HG03342 (cell line): Measurements from ENCODE around the gene C11orf98.
"Not testable (repeated sequence)": the region's sequence is repeated elsewhere in the genome, so short reads cannot be mapped to it uniquely, and the experiment has no call there.

Source experiments
- ATAC-seq: cut with Tn5 transposase; IDR thresholded peaks from one replicate; pipeline ENCODE4 v1.9.1; 2021; ENCODE audit warnings: mild to moderate bottlenecking, moderate library complexity; ENCODE audit not compliant: unreplicated experiment

C11orf98 gene

DNA sequence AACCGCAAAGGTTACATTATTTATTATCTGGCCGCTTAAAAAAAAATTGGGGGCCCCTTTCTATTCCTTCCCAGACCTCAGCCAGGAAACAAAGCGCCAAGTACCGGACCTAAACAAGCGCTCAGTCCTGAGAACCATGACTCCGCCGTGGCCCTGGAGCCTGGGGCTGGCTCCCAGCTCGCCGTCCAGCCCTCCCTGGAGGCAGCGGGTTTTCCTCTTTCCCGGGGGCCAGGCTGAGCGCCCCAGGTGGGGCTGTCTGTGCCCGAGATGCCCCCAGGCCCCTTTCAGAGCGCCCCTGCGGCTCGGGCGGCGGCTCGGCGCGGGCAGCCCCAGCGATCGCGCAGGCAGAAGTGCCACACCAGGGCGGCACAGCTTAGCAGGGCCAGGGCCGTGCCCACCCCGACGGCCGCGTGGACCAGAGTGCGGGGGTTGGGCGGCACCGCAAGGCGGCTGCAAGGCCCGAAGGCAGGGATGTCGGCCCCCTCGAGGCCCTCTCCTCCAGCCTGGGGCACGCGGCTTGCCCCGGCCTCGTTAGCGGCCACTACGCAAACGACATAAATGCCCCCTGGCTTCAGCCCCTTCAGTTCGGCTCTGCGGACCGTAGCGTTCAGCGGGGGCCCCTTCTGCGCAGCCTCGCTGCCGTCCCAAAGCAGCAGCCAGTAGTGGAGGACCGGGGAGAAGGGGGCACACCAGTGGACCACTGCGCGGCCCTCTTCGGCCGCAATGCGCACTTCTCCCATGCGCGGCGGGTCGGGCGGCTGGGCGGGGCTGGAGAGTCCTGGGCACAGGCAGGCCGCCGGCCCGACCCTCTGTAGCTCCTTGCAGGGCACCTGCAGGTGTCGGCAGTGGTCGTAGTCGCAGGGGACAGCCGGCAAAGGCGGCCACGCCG, 22.7 kb upstream of the C11orf98 start:
- no peak for ATAC-seq

DNA sequence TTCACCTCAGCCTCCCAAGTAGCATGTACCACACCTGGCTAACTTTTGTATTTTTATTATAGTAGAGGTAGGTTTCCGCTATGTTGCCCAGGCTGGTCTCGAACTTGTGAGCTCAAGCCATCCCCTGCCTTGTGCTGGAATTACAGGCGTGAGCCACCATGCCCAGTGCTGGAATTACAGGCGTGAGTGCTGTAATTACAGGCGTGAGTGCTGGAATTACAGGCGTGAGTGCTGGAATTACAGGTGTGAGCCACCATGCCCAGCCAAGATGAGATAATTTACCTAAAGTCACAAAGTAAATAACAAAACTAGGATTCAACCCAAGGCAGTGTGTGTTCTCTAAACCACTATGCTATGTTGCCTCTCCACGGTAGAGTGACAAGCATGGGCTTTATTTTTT, 17.5 kb upstream of the C11orf98 start:
- no peak for ATAC-seq

DNA sequence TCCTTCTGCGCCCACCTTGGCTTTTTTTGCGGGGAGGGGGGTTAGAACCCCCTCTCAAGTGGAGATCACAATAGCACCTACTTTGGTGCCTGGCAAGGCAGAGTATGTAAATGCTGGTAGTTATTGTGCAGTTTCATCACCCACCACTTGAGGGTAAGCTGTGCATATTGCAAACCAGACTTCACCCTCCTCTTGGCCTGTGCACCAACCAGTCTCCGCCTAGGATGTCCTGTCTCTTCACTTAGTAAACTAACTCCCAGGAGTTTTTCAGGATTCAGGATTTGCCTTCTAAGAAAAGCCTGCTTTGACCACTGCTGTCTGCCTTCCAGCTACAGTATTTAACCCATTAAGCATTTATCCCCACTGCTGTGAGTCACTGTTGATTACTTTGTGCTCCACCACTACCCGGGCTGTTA, 15.8 kb upstream of the C11orf98 start:
- no peak for ATAC-seq

GRCh38 chr11:62678770-62679696, 14.0 kb upstream of the C11orf98 start, which contains the start of gene UBXN1:
Gene UBXN1, minus strand, starts transcription at chr11:62679073. Its CDS starts 150 bp downstream, at chr11:62678923.
- peak; percentile 75 for ATAC-seq

DNA sequence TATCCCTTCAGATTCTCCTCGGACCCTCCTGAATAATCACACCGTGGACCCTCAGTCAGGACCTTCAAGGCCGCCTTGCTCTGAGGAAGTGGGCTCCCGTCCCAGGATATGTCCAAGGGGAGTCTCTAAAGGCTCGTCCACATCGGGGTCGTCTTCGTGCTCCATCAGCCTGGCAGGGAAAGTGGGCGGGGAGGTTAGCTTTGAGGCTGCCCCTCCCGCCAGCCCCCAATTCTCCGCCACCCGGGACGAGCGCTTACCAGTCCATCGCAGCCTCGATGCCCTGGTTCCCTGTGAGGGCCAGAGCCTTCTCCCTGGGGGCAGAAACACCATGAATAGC, 13.4 kb upstream of the C11orf98 start:
- peak; percentile 17 for ATAC-seq

DNA sequence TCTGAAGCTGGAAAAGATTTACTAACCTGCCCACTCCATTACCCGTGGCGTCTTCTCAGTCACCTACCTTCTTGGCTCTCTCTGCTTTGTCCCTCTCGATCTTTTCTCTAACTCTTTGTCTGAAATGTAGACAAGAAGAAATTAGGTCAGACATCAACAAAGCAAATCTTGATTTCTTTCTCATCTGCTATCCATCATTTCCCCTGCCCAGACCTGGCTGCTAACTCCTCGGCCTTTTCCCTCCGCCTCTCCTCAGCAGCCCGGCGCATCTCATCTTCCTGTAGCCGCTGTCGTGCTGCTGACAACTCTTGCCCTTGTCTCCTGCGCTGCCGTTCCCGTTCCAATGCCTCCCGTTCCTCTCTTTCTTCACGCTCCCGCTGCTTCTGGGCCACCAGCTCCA, 12.7 kb upstream of the C11orf98 start:
- no peak for ATAC-seq

DNA sequence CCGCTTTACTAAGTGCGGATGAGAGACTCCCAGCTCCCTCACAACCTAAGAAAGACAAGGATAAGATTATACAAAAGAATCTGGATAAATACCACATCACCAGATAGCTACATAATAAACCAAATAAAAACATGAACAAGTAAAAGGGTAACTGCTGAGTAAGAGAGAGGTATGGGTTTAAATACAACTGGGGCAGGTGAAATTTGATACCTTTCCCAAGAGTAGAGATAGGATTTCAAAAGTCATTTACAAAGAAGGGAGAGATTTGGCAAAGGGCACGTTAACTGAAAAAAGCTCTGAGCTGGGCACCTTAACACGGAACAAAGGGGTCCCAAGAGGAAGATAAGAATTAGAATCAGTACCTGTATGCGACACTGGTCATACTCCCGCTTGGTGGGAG, 12.1 kb upstream of the C11orf98 start:
- no peak for ATAC-seq

GRCh38 chr11:62676698-62677097, 11.7 kb upstream of the C11orf98 start:
- no peak for ATAC-seq

GRCh38 chr11:62675415-62675814, 10.4 kb upstream of the C11orf98 start:
- ATAC-seq: not testable (repeated sequence)

GRCh38 chr11:62673196-62673525, 8.2 kb upstream of the C11orf98 start:
- no peak for ATAC-seq

DNA sequence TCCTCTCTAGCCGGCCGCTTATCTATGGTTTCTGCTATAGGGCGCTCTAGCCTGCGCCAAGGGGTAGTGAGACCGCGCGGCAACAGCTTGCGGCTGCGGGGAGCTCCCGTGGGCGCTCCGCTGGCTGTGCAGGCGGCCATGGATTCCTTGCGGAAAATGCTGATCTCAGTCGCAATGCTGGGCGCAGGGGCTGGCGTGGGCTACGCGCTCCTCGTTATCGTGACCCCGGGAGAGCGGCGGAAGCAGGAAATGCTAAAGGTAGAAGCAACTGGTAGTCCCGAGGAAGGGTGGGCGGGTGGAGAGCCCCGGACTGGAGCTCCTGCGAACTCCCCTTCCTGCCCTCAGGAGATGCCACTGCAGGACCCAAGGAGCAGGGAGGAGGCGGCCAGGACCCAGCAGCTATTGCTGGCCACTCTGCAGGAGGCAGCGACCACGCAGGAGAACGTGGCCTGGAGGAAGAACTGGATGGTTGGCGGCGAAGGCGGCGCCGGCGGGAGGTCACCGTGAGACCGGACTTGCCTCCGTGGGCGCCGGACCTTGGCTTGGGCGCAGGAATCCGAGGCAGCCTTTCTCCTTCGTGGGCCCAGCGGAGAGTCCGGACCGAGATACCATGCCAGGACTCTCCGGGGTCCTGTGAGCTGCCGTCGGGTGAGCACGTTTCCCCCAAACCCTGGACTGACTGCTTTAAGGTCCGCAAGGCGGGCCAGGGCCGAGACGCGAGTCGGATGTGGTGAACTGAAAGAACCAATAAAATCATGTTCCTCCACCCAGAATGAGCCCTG, 6.8 kb upstream of the C11orf98 start, which contains the start of the genes LBHD1 and UQCC3:
TSS of gene LBHD1 (minus strand) at position 660 of the 782 bp plus-strand sequence. CDS start 2,236 bp downstream, outside the sequence.
TSS of gene UQCC3 (plus strand) at position 66 of the 782 bp plus-strand sequence. CDS start at position 139, 73 bp downstream.
- peak; percentile 52 for ATAC-seq

GRCh38 chr11:62671236-62671607, 6.2 kb upstream of the C11orf98 start:
- no peak for ATAC-seq

GRCh38 chr11:62669420-62670161, 4.6 kb upstream of the C11orf98 start:
- ATAC-seq: no peak

DNA sequence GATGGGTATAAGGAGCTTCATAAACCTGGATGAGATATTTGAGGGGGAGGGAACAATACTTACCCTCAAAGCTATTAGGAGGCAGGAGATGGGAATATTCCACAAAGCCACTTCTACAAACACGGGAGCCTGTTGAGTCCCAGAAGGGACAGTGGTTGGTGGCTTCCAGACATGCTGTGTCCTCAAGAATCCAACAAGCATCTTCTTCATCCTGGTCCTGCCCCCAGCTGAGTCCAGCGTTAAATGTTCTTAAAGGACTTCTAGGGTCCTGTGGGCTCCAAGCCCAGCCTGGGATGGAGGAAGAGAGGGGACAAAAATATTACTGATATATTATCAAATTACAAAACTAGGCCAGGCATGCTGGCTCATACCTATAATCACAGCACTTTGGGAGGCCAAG, 2.5 kb upstream of the C11orf98 start:
- ATAC-seq: no peak

- no peak for ATAC-seq
Measured at GRCh38 chr11:62666259-62666926, 1.4 kb upstream of the C11orf98 start.

DNA sequence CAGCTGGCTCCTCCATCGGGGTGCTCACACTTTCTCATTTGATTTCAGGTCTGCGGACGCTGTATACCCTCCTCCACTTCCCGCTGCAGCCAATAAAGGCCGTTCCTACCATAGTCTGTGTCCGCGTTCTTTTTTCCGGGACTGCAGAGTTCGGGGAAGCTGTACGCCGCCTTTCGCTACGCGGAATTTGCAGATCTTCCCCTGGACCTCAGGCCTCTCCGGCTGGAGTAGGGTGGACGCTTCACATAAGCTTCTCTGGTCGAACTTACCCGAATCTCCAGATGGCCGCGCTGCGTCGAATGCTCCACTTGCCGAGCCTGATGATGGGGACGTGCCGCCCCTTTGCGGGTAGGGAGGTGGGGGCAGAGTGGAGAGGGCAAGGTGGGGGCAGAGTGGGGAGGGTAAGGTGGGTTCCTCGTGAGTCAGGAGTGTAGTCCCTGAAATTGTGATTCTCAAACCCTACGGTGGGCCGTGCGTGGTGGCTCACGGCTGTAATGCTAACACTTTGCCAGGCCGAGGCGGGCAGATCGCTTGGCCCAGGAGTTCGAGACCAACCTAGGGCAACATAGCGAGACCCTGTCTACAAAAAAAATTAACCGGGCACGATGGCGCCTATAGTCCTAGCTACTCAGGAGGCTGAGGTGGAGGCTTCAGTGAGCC, 719 bp upstream of the C11orf98 start:
- peak; percentile 13 for ATAC-seq

DNA sequence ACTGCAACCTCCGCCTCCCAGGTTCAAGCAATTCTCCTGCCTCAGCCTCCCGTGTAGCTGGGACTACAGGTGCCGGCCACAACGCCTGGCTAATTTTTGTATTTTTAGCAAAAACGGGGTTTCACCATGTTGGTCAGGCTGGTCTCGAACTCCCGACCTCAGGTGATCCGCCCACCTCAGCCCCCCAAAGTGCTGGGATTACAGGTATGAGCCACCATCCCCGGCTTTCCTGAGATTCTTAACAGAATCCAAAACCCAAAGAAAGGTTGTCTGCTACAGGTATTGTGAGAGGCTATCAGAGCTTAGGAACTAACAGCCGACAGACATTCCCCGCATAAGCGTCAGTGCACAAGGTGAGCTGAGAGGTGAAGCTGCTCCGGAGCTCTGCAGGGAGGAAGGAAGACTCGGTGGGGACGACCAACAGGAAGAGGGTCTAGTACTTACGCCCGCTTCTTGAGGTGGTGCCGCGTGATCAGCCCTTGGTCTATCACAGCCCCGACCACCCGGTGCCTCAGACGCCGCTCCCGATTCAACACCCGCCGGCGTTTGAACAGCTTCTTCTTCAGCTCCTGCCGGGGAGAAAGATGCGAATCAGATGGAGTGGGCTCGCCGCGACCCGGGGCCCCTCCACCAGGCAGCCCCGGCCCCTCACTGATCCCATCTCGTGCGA, 470 bp downstream of the C11orf98 start:
- peak; percentile 24 for ATAC-seq

- ATAC-seq: no peak
Measured at GRCh38 chr11:62656796-62657429, 8.1 kb downstream of the C11orf98 start.
